DOHH2 (cell line): Measurements from ENCODE around the gene ADD3.

Experiments used
- H3F3A ChIP-seq: fragments of 200-600 bp; sonication (generic), shearing (Covaris generic); 2 replicates; pipeline ENCODE4 v1.6.0; 2016; ENCODE audit warnings: antibody characterized with exemption, mild to moderate bottlenecking; ENCODE audit not compliant: control insufficient read depth, insufficient read depth
- H3K27ac ChIP-seq: fragments of 200-600 bp; sonication (generic); 2 replicates; pipeline ENCODE4 v1.5.1; 2014; ENCODE audit warnings: low read depth, mild to moderate bottlenecking, low read length, moderate library complexity
- H3K27me3 ChIP-seq: fragments of 200-600 bp; sonication (generic); 2 replicates; pipeline ENCODE4 v1.6.1; 2014; ENCODE audit warnings: mild to moderate bottlenecking, low read length, mixed read lengths; ENCODE audit not compliant: control insufficient read depth
- H3K36me3 ChIP-seq: fragments of 200-600 bp; sonication (generic); 2 replicates; pipeline ENCODE4 v1.6.1; 2014; ENCODE audit warnings: mild to moderate bottlenecking, low read length, moderate library complexity, mixed read lengths; ENCODE audit not compliant: control insufficient read depth
- H3K4me1 ChIP-seq: fragments of 200-600 bp; sonication (generic); 2 replicates; pipeline ENCODE4 v1.6.1; 2014; ENCODE audit warnings: mild to moderate bottlenecking, low read length, mixed read lengths; ENCODE audit not compliant: control insufficient read depth
- H3K4me2 ChIP-seq: fragments of 200-600 bp; sonication (generic); 2 replicates; pipeline ENCODE4 v1.6.0; 2014; ENCODE audit warnings: mild to moderate bottlenecking, low read length, moderate library complexity
- H3K4me3 ChIP-seq: fragments of 200-600 bp; sonication (generic); 2 replicates; pipeline ENCODE4 v1.5.1; 2014; ENCODE audit warnings: mild to moderate bottlenecking, low read length, mixed read lengths
- H3K79me2 ChIP-seq: fragments of 200-600 bp; sonication (generic); 2 replicates; pipeline ENCODE4 v1.6.1; 2014; ENCODE audit warnings: mild to moderate bottlenecking, low read length, mixed read lengths; ENCODE audit not compliant: control insufficient read depth
- H3K9me2 ChIP-seq: fragments of 200-600 bp; sonication (generic); replicated peaks from 2 replicates; pipeline ENCODE4 v1.6.1; 2014; ENCODE audit warnings: mild to moderate bottlenecking, low read length, mixed read lengths; ENCODE audit not compliant: control insufficient read depth
- H3K9me3 ChIP-seq: fragments of 200-600 bp; sonication (generic); 2 replicates; pipeline ENCODE4 v1.6.1; 2014; ENCODE audit warnings: antibody characterized with exemption, low read length, mixed read lengths; ENCODE audit not compliant: control insufficient read depth, insufficient read depth
- H4K20me1 ChIP-seq: fragments of 200-600 bp; sonication (generic); 2 replicates; pipeline ENCODE4 v1.6.0; 2014; ENCODE audit warnings: low read depth, mild to moderate bottlenecking, antibody characterized with exemption, low read length, moderate library complexity; ENCODE audit not compliant: control insufficient read depth, insufficient read depth
- EZH2phosphoT487 ChIP-seq: fragments of 200-600 bp; sonication (generic); IDR thresholded peaks from 2 replicates; pipeline ENCODE4 v1.6.1; 2017; ENCODE audit warnings: borderline replicate concordance, mild to moderate bottlenecking, antibody characterized with exemption, low read length, moderate library complexity, mixed read lengths
- TF ChIP-seq, protein P1 (sequence below): fragments of 200-600 bp; sonication (generic); IDR thresholded peaks from one replicate; pipeline ENCODE4 v1.5.1; 2014; ENCODE audit warnings: antibody characterized with exemption, mild to moderate bottlenecking, low read depth, low read length; ENCODE audit not compliant: poor library complexity, severe bottlenecking

Gene ADD3

DNA sequence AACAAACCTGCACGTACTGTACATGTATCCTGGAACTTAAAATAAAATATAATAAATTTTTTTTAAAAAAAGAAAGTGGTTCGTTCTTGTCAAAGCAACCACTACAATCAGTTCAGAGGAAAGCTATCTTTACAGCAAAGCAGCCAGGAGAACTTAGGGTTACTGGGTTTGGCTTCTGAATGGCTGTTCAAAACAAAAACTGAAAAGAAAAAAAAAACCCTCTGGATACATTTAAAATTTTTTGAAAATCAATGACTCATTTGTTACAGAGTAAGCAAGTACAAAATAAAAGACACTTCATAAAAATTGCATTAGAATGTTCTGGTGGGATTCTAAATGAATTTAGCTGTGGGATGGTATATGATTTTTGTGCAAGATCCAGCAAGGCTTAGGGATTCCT is 28.6 kb upstream of the ADD3 start:
- H4K20me1 ChIP-seq: no peaks in the 10 kb centered on the region
- H3F3A ChIP-seq: no peaks in the 10 kb centered on the region
- H3K79me2 ChIP-seq: no peaks in the 10 kb centered on the region
- H3K9me2 ChIP-seq: no peaks in the 10 kb centered on the region
- TF ChIP-seq, protein P1, sequence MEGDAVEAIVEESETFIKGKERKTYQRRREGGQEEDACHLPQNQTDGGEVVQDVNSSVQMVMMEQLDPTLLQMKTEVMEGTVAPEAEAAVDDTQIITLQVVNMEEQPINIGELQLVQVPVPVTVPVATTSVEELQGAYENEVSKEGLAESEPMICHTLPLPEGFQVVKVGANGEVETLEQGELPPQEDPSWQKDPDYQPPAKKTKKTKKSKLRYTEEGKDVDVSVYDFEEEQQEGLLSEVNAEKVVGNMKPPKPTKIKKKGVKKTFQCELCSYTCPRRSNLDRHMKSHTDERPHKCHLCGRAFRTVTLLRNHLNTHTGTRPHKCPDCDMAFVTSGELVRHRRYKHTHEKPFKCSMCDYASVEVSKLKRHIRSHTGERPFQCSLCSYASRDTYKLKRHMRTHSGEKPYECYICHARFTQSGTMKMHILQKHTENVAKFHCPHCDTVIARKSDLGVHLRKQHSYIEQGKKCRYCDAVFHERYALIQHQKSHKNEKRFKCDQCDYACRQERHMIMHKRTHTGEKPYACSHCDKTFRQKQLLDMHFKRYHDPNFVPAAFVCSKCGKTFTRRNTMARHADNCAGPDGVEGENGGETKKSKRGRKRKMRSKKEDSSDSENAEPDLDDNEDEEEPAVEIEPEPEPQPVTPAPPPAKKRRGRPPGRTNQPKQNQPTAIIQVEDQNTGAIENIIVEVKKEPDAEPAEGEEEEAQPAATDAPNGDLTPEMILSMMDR: no peak
- no peak for TF ChIP-seq EZH2phosphoT487
- H3K4me3 ChIP-seq: no peak overlapping the region
- no peaks in the 10 kb centered on the region for H3K36me3 ChIP-seq
- no peaks in the 10 kb centered on the region for H3K4me1 ChIP-seq
- H3K9me3 ChIP-seq: no peaks in the 10 kb centered on the region
- no peaks in the 10 kb centered on the region for H3K27me3 ChIP-seq
- H3K27ac ChIP-seq: no peak overlapping the region
- no peak overlapping the region for H3K4me2 ChIP-seq

DNA sequence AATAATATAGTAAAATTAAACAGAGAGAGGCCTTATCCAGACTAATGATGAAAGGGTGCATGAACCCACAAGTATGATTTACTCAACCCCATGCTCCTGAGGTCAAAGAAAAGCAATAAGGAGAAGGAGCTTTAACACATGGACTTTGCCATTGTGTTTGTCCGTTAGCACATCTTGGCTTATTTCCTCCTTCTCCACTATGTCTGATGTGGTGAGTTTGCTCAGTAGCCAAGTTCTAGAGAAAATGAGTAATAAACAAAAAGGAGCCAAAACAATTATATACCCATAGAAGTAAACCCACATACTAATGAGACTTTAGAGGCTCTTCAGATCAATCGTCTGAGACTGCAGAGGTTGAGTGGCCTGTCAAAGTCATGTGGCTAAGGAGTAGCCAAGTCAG is 26.1 kb upstream of the ADD3 start:
- no peaks in the 10 kb centered on the region for H3K79me2 ChIP-seq
- no peaks in the 10 kb centered on the region for H3K9me3 ChIP-seq
- H3K27me3 ChIP-seq: no peaks in the 10 kb centered on the region
- no peak overlapping the region for H3K27ac ChIP-seq
- TF ChIP-seq EZH2phosphoT487: no peak
- TF ChIP-seq, protein P1: no peak
- no peaks in the 10 kb centered on the region for H4K20me1 ChIP-seq
- H3F3A ChIP-seq: no peaks in the 10 kb centered on the region
- no peak overlapping the region for H3K4me2 ChIP-seq
- no peaks in the 10 kb centered on the region for H3K9me2 ChIP-seq
- H3K4me3 ChIP-seq: no peak overlapping the region
- H3K36me3 ChIP-seq: no peaks in the 10 kb centered on the region
- no peaks in the 10 kb centered on the region for H3K4me1 ChIP-seq

DNA sequence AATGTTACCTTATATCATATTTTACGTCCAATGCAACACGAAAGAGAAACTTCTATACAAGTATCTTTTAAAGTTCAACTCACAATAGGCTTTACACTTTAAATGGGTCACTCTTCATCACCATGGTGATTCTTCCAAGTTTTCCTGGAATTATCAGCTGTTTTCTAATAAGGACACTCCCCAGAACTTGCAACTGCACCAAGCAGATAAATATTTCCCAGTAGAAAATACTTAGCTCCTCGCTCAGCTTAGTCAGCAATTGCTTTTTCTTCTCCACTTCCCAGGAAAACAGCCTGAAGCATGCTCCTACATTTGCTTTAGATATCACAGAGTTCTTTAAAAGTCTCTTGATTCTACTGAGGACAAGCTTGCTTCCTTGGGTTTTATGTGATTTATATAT is 25.7 kb upstream of the ADD3 start:
- H4K20me1 ChIP-seq: no peaks in the 10 kb centered on the region
- H3K4me2 ChIP-seq: no peak overlapping the region
- H3K79me2 ChIP-seq: no peaks in the 10 kb centered on the region
- no peaks in the 10 kb centered on the region for H3K36me3 ChIP-seq
- no peaks in the 10 kb centered on the region for H3K9me3 ChIP-seq
- no peak overlapping the region for H3K27ac ChIP-seq
- H3K9me2 ChIP-seq: no peaks in the 10 kb centered on the region
- no peaks in the 10 kb centered on the region for H3K27me3 ChIP-seq
- H3K4me3 ChIP-seq: no peak overlapping the region
- TF ChIP-seq, protein P1: no peak
- TF ChIP-seq EZH2phosphoT487: no peak
- H3F3A ChIP-seq: no peaks in the 10 kb centered on the region
- H3K4me1 ChIP-seq: no peaks in the 10 kb centered on the region

DNA sequence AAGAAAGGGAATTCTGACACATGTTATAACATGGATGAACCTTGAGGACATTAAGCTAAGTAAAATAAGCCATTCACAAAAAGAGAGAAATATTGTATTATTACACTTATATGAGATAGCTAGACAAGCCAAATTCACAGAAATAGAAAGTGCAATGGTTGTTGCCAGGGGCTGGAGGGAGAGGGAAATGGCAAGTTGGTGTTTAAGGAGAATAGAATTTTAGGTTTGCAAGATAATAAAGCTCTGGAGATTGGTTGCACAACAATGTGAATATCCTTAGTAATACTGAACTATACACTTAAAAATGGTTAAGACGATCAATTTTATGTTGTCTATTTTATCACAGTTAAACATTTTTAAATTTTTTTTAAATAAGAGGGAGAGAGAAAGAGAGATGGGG is 25.0 kb upstream of the ADD3 start:
- Histone ChIP-seq H3K36me3 (no peaks in the 10 kb centered on the region), H4K20me1 (no peaks in the 10 kb centered on the region), H3F3A (no peaks in the 10 kb centered on the region), H3K27me3 (no peaks in the 10 kb centered on the region), H3K4me1 (0 out of 2 replicates have a peak, but pooled peaks cover under 1% of the 10 kb centered on the region), H3K9me2 (no peaks in the 10 kb centered on the region), H3K79me2 (no peaks in the 10 kb centered on the region), H3K4me3 (no peak overlapping the region), H3K27ac (no peak overlapping the region), H3K4me2 (no peak overlapping the region), H3K9me3 (no peaks in the 10 kb centered on the region)
- no peak for TF ChIP-seq EZH2phosphoT487
- TF ChIP-seq, protein P1: no peak
